Breast epithelium (tissue), 3 donors: ENCODE measurements around the gene NUMB.

ENCODE experiments used
- POLR2AphosphoS5 ChIP-seq, 3 donors: sonication (generic); formaldehyde crosslinking; IDR thresholded peaks; one replicate each; pipeline ENCODE4 v1.6.1; 2017; ENCODE audit warnings: antibody characterized with exemption in 3 of 3
- TF ChIP-seq, protein P1 (sequence below), 3 donors: fragments of 450-650 bp; IDR thresholded peaks; one replicate each; pipeline ENCODE4 v1.5.1; 2016 to 2017; ENCODE audit warnings: antibody characterized with exemption in 3 of 3, mild to moderate bottlenecking in 3 of 3, moderate library complexity in 3 of 3

GRCh38 chr14:73339846-73340595 lies 118.3 kb downstream of the NUMB start:
- TF ChIP-seq, protein P1, sequence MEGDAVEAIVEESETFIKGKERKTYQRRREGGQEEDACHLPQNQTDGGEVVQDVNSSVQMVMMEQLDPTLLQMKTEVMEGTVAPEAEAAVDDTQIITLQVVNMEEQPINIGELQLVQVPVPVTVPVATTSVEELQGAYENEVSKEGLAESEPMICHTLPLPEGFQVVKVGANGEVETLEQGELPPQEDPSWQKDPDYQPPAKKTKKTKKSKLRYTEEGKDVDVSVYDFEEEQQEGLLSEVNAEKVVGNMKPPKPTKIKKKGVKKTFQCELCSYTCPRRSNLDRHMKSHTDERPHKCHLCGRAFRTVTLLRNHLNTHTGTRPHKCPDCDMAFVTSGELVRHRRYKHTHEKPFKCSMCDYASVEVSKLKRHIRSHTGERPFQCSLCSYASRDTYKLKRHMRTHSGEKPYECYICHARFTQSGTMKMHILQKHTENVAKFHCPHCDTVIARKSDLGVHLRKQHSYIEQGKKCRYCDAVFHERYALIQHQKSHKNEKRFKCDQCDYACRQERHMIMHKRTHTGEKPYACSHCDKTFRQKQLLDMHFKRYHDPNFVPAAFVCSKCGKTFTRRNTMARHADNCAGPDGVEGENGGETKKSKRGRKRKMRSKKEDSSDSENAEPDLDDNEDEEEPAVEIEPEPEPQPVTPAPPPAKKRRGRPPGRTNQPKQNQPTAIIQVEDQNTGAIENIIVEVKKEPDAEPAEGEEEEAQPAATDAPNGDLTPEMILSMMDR (IDR thresholded peaks at IDR 0.05) = no peak
- no peak for TF ChIP-seq POLR2AphosphoS5 (IDR thresholded peaks at IDR 0.05)
